ENCODE data around the gene C1orf159. TPM values are rescaled to one million over a fixed set of nuclear protein-coding genes. Genes with fewer than 3 reads are reported as not detected.

C1orf159 gene
- total and polyA plus RNA-seq, 4 donors: 3.9 to 7.0 (median 4.7) TPM

GRCh38 chr1:1055841-1056736 is 59.8 kb downstream of the C1orf159 start:
- Histone ChIP-seq H3K9me3 (ENCODE audit: control insufficient read depth in 4 of 4, low read length in 3 of 4) (no peaks in the 10 kb centered on the region), H3K27me3 (ENCODE audit: control insufficient read depth in 4 of 4, insufficient read depth in 4 of 4, low read length in 3 of 4) (peaks cover 0 to 3% (median under 1%) of the 10 kb centered on the region in 4 donors), H3K9ac (ENCODE audit: low read depth in 1 of 2, low read length in 2 of 2) (no peak overlapping the region), H3K4me3 (ENCODE audit: low read depth in 1 of 3, low read length in 3 of 3) (no peak overlapping the region), H3K27ac (ENCODE audit: low read depth in 1 of 2, low read length in 2 of 2) (no peak overlapping the region), H3K4me1 (ENCODE audit: control insufficient read depth in 4 of 4, insufficient read depth in 4 of 4, low read length in 3 of 4) (peaks cover 8 to 21% (median 14%) of the 10 kb centered on the region in 4 donors), H3K36me3 (ENCODE audit: control insufficient read depth in 4 of 4, insufficient read depth in 3 of 4, low read depth in 1 of 4, low read length in 3 of 4) (peaks cover 0 to 11% (median under 1%) of the 10 kb centered on the region in 4 donors)
- 87% methylated on average over 50 of the region's 50 CpGs for WGBS
- TF ChIP-seq ATF3 (IDR thresholded peaks at IDR 0.05): no peak
- TF ChIP-seq YY1 (IDR thresholded peaks at IDR 0.05): no peak
- no peak for DNase-seq (ENCODE audit: low spot score)

- H3K36me3 ChIP-seq (ENCODE audit: control insufficient read depth in 4 of 4, insufficient read depth in 3 of 4, low read depth in 1 of 4, low read length in 3 of 4): peaks cover 0 to 11% (median under 1%) of the 10 kb centered on the region in 4 donors
- H3K27ac ChIP-seq (ENCODE audit: low read depth in 1 of 2, low read length in 2 of 2): no peak overlapping the region
- no peaks in the 10 kb centered on the region for H3K9me3 ChIP-seq (ENCODE audit: control insufficient read depth in 4 of 4, low read length in 3 of 4)
- H3K27me3 ChIP-seq (ENCODE audit: control insufficient read depth in 4 of 4, insufficient read depth in 4 of 4, low read length in 3 of 4): no peaks in the 10 kb centered on the region
- no peak for DNase-seq (ENCODE audit: low spot score)
- H3K4me1 ChIP-seq (ENCODE audit: control insufficient read depth in 4 of 4, insufficient read depth in 4 of 4, low read length in 3 of 4): peaks cover 8 to 20% (median 14%) of the 10 kb centered on the region in 4 donors
- TF ChIP-seq ZBTB33 (IDR thresholded peaks at IDR 0.05) (no peak), FOXA2 (IDR thresholded peaks at IDR 0.05) (no peak), TAF1 (conservative IDR thresholded peaks at IDR 0.05) (no peak), GABPA (IDR thresholded peaks at IDR 0.05 in 1 of 2, conservative IDR thresholded peaks at IDR 0.05 in 1 of 2) (no peak), MAX (IDR thresholded peaks at IDR 0.05) (no peak), SP1 (IDR thresholded peaks at IDR 0.05) (no peak), JUND (IDR thresholded peaks at IDR 0.05) (no peak), CTCF (IDR thresholded peaks at IDR 0.05; ENCODE audit: low read depth, low read length, missing input control) (no peak), REST (IDR thresholded peaks at IDR 0.05) (no peak), YY1 (IDR thresholded peaks at IDR 0.05) (no peak), EGR1 (IDR thresholded peaks at IDR 0.05; ENCODE audit: low read depth in 2 of 2) (no peak), HNF4A (conservative IDR thresholded peaks at IDR 0.05) (no peak)
- no peak overlapping the region for H3K9ac ChIP-seq (ENCODE audit: low read depth in 1 of 2, low read length in 2 of 2)
- WGBS: 94% methylated on average over 23 of the region's 23 CpGs
- H3K4me3 ChIP-seq (ENCODE audit: low read depth in 1 of 3, low read length in 3 of 3): no peak overlapping the region
These were observed 60.9 kb downstream of the C1orf159 start for GRCh38 chr1:1054971-1055370.

All from liver (tissue), 9 donors.